GM12878 (cell line): ENCODE measurements around the gene RAD9A. TPM values are rescaled to one million over a fixed set of nuclear protein-coding genes. Genes with fewer than 3 reads are reported as not detected.

Experiments
- BCL11A ChIP-seq: IDR thresholded peaks from 2 replicates; pipeline ENCODE4 v1.6.1; 2011; ENCODE audit warnings: low read depth, low read length
- CBFB ChIP-seq: IDR thresholded peaks from 2 replicates; pipeline ENCODE4 v1.6.1; 2016; ENCODE audit warnings: antibody characterized with exemption, low read depth
- CBX5 ChIP-seq: sonication (generic); IDR thresholded peaks from 2 replicates; pipeline ENCODE4 v1.6.1; 2016; ENCODE audit warnings: low read depth, moderate library complexity, mild to moderate bottlenecking, inconsistent platforms
- CEBPB ChIP-seq, 2 experiments: fragments of 150-350 bp in 1 of 2; IDR thresholded peaks; 2 replicates each; pipeline ENCODE4 v1.6.1; 2012 to 2014; ENCODE audit warnings: low read depth in 2 of 2, low read length in 2 of 2, borderline replicate concordance in 1 of 2, inconsistent platforms in 1 of 2
- CREM ChIP-seq: IDR thresholded peaks from 2 replicates; pipeline ENCODE4 v1.6.1; 2014; ENCODE audit warnings: antibody characterized with exemption, low read depth
- FOXM1 ChIP-seq: IDR thresholded peaks from 2 replicates; pipeline ENCODE4 v1.6.1; 2012; ENCODE audit warnings: low read depth, mild to moderate bottlenecking, inconsistent platforms, low read length, moderate library complexity
- IKZF2 ChIP-seq, 2 experiments: fragments of 450-650 bp; IDR thresholded peaks; 2 replicates each; pipeline ENCODE4 v1.6.1; 2017; ENCODE audit warnings: mild to moderate bottlenecking in 2 of 2, moderate library complexity in 2 of 2
- KAT2A ChIP-seq: conservative IDR thresholded peaks from 2 replicates; pipeline ENCODE4 v1.6.1; 2011; ENCODE audit warnings: low read depth, low read length; ENCODE audit not compliant: control insufficient read depth
- NFYA ChIP-seq: IDR thresholded peaks from 2 replicates; pipeline ENCODE4 v1.6.1; 2011; ENCODE audit warnings: low read depth, mild to moderate bottlenecking, low read length, improper control_type of control experiment, borderline replicate concordance
- NR2C1 ChIP-seq: fragments of 450-650 bp; IDR thresholded peaks from 2 replicates; pipeline ENCODE4 v1.6.1; 2017; ENCODE audit warnings: antibody characterized with exemption, mild to moderate bottlenecking, moderate library complexity
- NR2F1 ChIP-seq: fragments of 450-650 bp; conservative IDR thresholded peaks from 2 replicates; pipeline ENCODE4 v1.6.1; 2017; ENCODE audit warnings: mild to moderate bottlenecking
- NRF1 ChIP-seq: conservative IDR thresholded peaks from 2 replicates; pipeline ENCODE4 v1.6.1; 2011; ENCODE audit warnings: mild to moderate bottlenecking, low read depth, low read length, improper control_type of control experiment
- PAX5 ChIP-seq: IDR thresholded peaks from 2 replicates; pipeline ENCODE4 v1.6.1; 2011; ENCODE audit warnings: low read depth, low read length, borderline replicate concordance
- POLR2AphosphoS2 ChIP-seq: IDR thresholded peaks from 2 replicates; pipeline ENCODE4 v1.6.1; 2011; ENCODE audit warnings: low read depth, mild to moderate bottlenecking, low read length, improper control_type of control experiment, moderate library complexity
- RAD21 ChIP-seq: IDR thresholded peaks from 2 replicates; pipeline ENCODE4 v1.6.1; 2011; ENCODE audit warnings: mild to moderate bottlenecking, low read depth, low read length, moderate library complexity; ENCODE audit not compliant: insufficient read depth
- SIN3A ChIP-seq: IDR thresholded peaks from 2 replicates; pipeline ENCODE4 v1.6.1; 2012; ENCODE audit warnings: low read depth, low read length, improper control_type of control experiment
- SP1 ChIP-seq: IDR thresholded peaks from one replicate; pipeline ENCODE4 v1.6.1; 2011; ENCODE audit warnings: low read depth, low read length
- SREBF1 ChIP-seq: IDR thresholded peaks from 2 replicates; pipeline ENCODE4 v1.6.1; 2012; ENCODE audit warnings: mild to moderate bottlenecking, low read length
- SUPT20H ChIP-seq: IDR thresholded peaks from 2 replicates; pipeline ENCODE4 v1.6.1; 2011; ENCODE audit warnings: low read depth, mild to moderate bottlenecking, low read length, moderate library complexity, borderline replicate concordance; ENCODE audit not compliant: control insufficient read depth
- WRNIP1 ChIP-seq: IDR thresholded peaks from 2 replicates; pipeline ENCODE4 v1.6.1; 2011; ENCODE audit warnings: low read depth, low read length, improper control_type of control experiment, borderline replicate concordance
- ZNF207 ChIP-seq: fragments of 450-650 bp; IDR thresholded peaks from 2 replicates; pipeline ENCODE4 v1.6.1; 2014; ENCODE audit warnings: antibody characterized with exemption, mild to moderate bottlenecking, borderline replicate concordance
- ZNF217 ChIP-seq: fragments of 450-650 bp; IDR thresholded peaks from 2 replicates; pipeline ENCODE4 v1.6.1; 2017; ENCODE audit warnings: antibody characterized with exemption, mild to moderate bottlenecking
- polyA plus RNA-seq, 11 experiments: library from polyadenylated mRNA; depleted of rRNA in 4 of 11; unstranded in 6 of 11; stranded (reverse) in 5 of 11; fragments of >200 nt; fragmentation: Nextera tagmentation in 4 of 11; fragmentation: Illumina TruSeq in 1 of 11; extraction: Ambion mirVana in 4 of 11; extraction: Trizol in 1 of 11; gene quantifications; 1 replicate in 1 of 11; 2 replicates in 10 of 11; pipeline versions ENCODE4 v1.2.1 to v1.2.3, GENCODE V29; 2011 to 2016; ENCODE audit warnings: inconsistent platforms in 2 of 11, missing spikeins in 2 of 11, low read depth in 1 of 11
- total RNA-seq, 4 experiments: library from RNA; depleted of rRNA in 3 of 4; stranded (reverse); fragments of >200 nt in 3 of 4; fragmentation: Illumina TruSeq in 1 of 4; extraction: Trizol in 1 of 4; gene quantifications; 2 replicates each; pipeline versions ENCODE4 v1.2.1 to v1.2.3, GENCODE V29; 2013 to 2021
- TF ChIP-seq, protein P1 (sequence below): fragments of 450-650 bp; IDR thresholded peaks from 2 replicates; pipeline ENCODE4 v1.6.1; 2018; ENCODE audit warnings: borderline replicate concordance, mild to moderate bottlenecking; ENCODE audit not compliant: partially characterized antibody
- TF ChIP-seq, protein P2 (sequence below): fragments of 450-650 bp; IDR thresholded peaks from 2 replicates; pipeline ENCODE4 v1.6.1; 2017; ENCODE audit warnings: mild to moderate bottlenecking, moderate library complexity

RAD9A gene
- total and polyA plus RNA-seq, 10 of the 15 experiments (the other 5 are each of a cell fraction or from before 2014, with no cell fraction given) = 1.1 to 36.2 (median 19.8) TPM

DNA sequence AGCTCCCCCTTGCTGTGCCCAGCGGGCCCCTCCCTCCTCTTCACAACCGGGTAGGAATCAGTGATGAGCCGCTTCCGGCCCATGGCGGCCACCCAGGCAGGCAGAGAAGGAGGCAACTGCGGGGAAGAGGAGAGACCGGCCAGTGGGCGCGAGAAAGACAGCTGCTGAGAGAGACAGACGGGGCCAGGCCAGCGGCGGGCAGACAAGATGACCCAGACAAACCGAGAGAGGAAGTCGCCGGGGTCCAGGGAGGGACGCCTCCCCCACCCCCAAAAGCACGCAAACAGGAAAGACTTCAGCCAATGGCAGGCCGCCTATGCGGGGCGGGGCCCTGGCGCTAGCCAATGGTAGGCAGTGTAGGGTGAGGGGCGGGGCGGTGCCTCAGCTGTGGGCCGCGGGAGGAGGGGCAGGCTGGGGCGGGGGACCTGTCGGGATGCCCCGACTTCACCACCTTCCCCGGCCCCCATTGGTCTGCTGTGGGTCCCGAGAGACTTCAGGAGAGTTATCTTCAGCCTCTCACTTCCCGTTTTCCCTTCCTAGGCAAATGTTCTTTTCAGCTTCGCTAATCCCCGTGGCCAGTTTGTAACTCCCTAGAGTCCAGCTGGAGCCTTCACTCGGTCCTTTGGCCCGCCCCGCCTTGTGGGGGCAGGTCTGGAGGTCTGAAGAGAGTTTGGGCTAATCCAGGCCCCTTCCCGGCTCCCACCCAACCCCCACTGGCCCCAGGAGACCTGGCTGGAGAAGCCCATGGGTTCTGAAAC, 38.3 kb upstream of the RAD9A start, which contains the start of gene POLD4 (continued):
- TF ChIP-seq, protein P1, sequence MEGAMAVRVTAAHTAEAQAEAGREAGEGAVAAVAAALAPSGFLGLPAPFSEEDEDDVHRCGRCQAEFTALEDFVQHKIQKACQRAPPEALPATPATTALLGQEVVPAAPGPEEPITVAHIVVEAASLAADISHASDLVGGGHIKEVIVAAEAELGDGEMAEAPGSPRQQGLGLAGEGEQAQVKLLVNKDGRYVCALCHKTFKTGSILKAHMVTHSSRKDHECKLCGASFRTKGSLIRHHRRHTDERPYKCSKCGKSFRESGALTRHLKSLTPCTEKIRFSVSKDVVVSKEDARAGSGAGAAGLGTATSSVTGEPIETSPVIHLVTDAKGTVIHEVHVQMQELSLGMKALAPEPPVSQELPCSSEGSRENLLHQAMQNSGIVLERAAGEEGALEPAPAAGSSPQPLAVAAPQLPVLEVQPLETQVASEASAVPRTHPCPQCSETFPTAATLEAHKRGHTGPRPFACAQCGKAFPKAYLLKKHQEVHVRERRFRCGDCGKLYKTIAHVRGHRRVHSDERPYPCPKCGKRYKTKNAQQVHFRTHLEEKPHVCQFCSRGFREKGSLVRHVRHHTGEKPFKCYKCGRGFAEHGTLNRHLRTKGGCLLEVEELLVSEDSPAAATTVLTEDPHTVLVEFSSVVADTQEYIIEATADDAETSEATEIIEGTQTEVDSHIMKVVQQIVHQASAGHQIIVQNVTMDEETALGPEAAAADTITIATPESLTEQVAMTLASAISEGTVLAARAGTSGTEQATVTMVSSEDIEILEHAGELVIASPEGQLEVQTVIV = no peak
- TF ChIP-seq ZNF217 (no peak), RAD21 (no peak), CBFB (peak; percentile 80), SREBF1 (no peak), NFYA (peak; percentile 27; the same call in 1 of the 2 replicates), SP1 (peak; percentile 94), FOXM1 (no peak), CEBPB (IDR thresholded peaks at IDR 0.05; ENCODE audit: borderline replicate concordance in 1 of 2, low read depth in 2 of 2, low read length in 2 of 2) (no peak), PAX5 (peak; percentile 89; the same call in 1 of the 2 replicates), ZNF207 (0 out of 2 replicates have a peak, but pooled peaks have one; percentile 32), NRF1 (no peak), WRNIP1 (no peak), CBX5 (no peak), KAT2A (no peak), SIN3A (no peak; the same call in 1 of the 2 replicates), NR2C1 (0 out of 2 replicates have a peak, but pooled peaks have one; percentile 4), CREM (peak; percentile 67; the same call in 1 of the 2 replicates), POLR2AphosphoS2 (peak; percentile 97), NR2F1 (peak; percentile 14; the same call in 1 of the 2 replicates), IKZF2 (IDR thresholded peaks at IDR 0.05) (peak; percentile 94 to 97), BCL11A (peak; percentile 76), SUPT20H (no peak)
- TF ChIP-seq, protein P2, sequence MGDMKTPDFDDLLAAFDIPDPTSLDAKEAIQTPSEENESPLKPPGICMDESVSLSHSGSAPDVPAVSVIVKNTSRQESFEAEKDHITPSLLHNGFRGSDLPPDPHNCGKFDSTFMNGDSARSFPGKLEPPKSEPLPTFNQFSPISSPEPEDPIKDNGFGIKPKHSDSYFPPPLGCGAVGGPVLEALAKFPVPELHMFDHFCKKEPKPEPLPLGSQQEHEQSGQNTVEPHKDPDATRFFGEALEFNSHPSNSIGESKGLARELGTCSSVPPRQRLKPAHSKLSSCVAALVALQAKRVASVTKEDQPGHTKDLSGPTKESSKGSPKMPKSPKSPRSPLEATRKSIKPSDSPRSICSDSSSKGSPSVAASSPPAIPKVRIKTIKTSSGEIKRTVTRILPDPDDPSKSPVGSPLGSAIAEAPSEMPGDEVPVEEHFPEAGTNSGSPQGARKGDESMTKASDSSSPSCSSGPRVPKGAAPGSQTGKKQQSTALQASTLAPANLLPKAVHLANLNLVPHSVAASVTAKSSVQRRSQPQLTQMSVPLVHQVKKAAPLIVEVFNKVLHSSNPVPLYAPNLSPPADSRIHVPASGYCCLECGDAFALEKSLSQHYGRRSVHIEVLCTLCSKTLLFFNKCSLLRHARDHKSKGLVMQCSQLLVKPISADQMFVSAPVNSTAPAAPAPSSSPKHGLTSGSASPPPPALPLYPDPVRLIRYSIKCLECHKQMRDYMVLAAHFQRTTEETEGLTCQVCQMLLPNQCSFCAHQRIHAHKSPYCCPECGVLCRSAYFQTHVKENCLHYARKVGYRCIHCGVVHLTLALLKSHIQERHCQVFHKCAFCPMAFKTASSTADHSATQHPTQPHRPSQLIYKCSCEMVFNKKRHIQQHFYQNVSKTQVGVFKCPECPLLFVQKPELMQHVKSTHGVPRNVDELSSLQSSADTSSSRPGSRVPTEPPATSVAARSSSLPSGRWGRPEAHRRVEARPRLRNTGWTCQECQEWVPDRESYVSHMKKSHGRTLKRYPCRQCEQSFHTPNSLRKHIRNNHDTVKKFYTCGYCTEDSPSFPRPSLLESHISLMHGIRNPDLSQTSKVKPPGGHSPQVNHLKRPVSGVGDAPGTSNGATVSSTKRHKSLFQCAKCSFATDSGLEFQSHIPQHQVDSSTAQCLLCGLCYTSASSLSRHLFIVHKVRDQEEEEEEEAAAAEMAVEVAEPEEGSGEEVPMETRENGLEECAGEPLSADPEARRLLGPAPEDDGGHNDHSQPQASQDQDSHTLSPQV = 0 out of 2 replicates have a peak, but pooled peaks have one; percentile 31
